Occipital lobe (tissue), 2 donors: ENCODE measurements around the gene SPG21. TPM values are rescaled to one million over a fixed set of nuclear protein-coding genes. Genes with fewer than 3 reads are reported as not detected.
"Not testable (repeated sequence)": the region's sequence is repeated elsewhere in the genome, so short reads cannot be mapped to it uniquely, and the experiment has no call there.

Experiments
- DNase-seq: peaks from one replicate; lab custom pipeline; 2025; lab: John Stamatoyannopoulos, UW
- total RNA-seq: library from RNA; depleted of rRNA; stranded (reverse); fragments of >200 nt; gene quantifications from one replicate; pipeline ENCODE4 v1.2.3, GENCODE V29; 2014

SPG21 gene
- total RNA-seq: 49.0 TPM

DNA sequence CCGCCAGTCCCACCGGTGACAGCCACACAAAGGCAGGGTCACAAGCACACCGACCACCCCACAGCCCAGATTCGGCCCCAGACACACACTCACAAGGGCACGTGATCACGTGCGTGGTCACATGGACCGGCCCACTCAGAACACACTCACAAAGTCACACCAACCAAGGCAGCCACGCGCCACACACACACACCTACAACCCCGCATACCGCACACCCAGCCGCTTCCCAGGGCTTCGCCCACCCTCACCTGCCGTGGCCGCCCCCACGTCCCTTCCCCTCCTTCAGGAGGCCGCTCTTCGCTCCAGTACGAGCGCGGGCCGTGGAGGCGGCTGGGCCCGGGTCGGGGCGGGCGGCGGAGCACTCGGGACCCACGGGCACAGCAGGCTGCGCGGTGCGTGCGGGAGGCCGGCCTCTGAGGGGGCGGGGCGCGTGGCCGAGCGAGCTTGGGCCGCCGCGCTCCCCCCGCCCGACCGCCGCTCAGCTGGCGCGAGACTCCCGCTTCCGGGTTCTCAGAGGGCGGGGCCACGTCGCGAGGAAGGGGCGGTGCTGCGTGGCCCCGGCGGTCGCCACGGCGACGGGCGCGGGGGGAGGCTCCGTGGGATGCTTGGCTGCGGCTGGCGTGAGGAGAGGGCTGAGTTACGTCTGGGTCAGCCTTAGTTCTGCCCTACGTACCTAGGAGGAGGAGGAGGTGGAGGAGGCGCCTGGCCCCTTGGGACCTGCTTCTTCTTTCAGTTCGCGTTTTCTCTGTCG, at the start of gene SPG21:
TSS of gene SPG21 (minus strand) at position 499 of the 752 bp plus-strand sequence. CDS start 6,345 bp downstream, outside the sequence.
- peak; percentile 86 for DNase-seq

DNA sequence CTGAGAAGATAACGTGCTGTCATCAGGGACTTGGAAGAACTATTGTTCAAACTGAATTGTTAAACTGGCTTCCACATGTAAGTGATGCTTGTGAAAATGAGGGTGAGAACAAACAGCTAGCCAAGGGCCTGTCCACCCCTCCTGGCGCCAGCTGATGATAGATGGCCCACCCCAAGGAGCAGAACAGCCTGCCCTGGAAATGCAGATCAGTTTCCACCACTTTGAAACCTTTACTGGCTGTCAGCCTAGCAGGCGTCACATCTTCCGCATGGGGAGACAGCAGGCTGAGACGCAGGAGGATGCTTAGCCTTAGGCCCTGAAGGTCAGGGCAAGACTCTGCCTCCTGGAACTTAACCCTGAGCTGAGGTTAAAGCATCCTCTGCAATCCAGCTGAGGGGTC, 49.1 kb upstream of the SPG21 start:
- DNase-seq: no peak

DNA sequence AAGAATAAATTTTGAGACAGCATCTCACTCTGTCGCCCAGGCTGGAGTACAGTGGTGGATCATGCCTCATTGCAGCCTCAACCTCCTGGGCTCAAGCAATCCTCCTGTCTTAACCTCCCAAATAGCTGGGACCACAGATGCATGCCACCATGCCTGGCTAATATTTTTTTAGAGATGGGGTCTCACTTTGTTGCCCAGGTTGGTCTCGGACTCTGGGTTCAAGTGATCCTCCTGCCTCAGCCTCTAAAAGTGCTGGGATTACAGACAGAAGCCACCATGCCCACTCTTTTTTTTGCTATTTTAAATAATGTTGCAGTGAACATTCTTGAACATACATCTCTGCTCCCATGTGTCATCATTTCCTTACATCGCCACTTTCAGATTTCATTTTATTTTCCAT, 48.7 kb upstream of the SPG21 start:
- no peak for DNase-seq

- no peak for DNase-seq
These were observed 47.6 kb upstream of the SPG21 start for GRCh38 chr15:65037309-65037708.

DNA sequence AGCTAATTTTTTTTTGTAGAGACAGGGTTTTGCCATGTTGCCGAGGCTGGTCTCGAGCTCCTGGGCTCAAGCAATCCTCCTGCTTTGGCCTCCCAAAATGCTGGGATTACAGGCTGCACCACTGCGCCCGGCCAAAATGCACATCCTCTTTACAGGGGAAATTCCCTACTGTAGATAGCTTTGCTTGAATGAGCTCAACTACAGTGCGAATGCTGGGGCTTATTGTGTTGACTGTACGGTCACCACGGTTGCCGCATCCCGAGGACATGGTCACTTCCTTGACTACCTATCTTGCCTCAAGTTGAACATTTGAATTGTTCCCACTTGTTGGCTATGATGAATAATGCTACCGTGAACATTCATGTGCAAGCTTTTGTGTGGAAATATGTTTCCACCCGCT, 45.0 kb upstream of the SPG21 start:
- no peak for DNase-seq

DNA sequence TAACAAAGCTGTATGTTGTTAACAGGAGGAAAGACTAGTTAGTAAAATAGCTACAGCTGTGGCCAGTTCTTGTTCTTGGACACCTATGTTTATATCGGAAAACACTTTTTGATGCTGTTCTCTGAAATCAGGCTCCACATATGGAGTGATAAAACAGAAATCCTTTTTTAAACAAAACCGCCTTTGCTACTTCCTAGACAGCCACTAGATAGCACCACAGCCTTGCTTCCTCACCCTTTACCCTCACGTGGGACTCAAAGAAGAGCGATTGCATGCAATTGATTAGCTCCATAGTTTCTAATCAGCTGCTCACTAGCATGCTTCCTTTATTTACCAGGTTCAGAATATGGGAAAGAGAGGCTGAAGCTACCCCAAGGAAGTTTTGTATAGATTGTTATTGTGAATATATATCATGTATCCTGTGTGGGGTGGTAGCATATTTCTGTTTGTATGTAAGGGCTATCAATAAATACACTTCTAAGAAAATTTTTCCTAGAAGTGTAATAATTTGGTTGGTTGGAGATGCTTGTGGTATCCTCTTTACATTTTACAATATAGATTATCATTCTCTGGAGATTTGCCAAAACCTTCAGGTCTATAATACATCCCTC, 44.0 kb upstream of the SPG21 start:
- DNase-seq: no peak

- no peak for DNase-seq
These were observed 43.3 kb upstream of the SPG21 start for GRCh38 chr15:65032801-65033537.

DNA sequence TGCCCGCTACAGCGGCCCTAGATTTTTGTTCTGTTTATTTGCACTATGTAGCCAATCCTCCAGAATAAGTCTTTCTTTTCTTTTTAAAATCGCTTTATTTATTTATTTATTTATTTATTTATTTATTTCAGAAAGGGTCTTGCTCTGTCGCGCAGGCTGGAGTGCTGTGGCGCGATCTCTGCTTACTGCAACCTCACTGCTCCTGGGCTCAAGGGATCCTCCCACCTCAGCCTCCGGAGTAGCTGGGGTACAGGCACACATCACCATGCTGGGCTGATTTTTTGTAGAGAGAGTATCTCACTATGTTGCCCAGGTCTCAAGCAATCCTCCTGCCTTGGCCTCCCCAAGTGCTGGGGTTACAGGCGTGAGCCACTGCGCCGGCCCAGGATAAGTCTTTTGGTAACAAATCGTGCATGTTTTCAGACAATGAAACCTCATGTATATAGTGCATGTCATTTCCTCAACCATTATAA, 40.1 kb upstream of the SPG21 start:
- DNase-seq: no peak

GRCh38 chr15:65028921-65029735, 39.4 kb upstream of the SPG21 start, which contains the start of gene MTFMT:
TSS of gene MTFMT (minus strand) at chr15:65029639. CDS start at chr15:65029613, 26 bp downstream.
- peak; percentile 89 for DNase-seq

DNA sequence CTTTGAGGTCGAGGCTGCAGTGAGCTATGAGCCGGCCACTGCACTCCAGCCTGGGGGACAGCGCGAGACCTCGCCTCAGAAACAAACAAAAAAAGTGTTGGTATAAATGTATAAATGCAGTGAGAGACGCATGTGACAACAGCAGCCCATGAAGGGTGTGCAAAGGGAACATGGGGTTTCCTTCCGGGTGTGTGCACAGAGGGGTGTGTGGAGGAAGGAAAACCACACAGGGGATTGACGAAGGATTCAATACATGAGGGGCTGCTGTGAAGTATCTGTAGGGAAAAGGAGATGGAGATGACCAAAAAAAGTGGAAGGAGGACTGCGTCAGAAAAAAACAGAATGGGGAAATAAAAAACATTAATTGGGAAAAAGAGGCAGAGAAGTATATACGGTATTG, 38.6 kb upstream of the SPG21 start:
- no peak for DNase-seq

- no peak for DNase-seq
These were observed 37.9 kb upstream of the SPG21 start for GRCh38 chr15:65027593-65027992.

GRCh38 chr15:65026756-65027155, 37.0 kb upstream of the SPG21 start:
- DNase-seq: no peak

- DNase-seq: no peak
These were observed 31.8 kb upstream of the SPG21 start for GRCh38 chr15:65021488-65021887.

DNA sequence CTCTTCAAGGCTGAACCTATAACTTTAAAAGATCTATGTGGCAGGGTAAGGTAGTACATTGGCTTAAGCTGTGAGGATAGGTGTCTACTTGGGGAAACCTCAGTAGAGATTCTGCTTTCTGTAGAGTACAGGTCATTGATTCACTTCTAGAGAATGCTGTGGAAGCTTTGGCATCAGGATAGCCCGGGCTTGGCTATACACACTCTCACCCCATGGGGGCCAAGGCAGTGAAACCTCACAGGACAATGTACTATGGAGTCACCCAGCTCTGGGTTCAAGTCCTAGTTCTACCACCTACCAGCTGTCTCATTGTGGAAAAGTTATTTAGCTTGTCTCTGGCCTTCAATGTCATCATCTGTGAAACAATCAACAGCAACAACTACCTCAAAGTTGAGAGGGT, 30.7 kb upstream of the SPG21 start:
- no peak for DNase-seq

DNA sequence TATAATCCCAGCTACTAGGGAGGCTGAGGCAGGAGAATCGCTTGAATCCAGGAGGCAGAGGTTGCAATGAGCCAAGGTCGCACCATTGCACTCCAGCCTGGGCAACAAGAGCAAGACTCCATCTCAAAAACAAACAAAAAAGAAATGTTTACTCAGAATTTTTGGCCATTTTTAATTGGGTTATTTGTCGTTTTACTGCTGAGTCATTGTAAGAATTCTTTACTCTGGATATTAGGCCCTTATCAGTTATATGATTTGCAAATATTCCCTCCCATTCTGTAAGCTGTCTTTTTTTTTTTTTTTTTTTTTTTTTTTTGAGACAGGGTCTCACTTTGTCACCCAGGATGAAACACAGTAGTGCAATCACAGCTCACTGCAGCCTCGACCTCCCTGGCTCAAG, 21.5 kb upstream of the SPG21 start:
- not testable (repeated sequence) for DNase-seq

- no peak for DNase-seq
These were observed 19.3 kb upstream of the SPG21 start for GRCh38 chr15:65008983-65009382.

GRCh38 chr15:65006876-65007275, 17.2 kb upstream of the SPG21 start:
- DNase-seq: no peak

DNA sequence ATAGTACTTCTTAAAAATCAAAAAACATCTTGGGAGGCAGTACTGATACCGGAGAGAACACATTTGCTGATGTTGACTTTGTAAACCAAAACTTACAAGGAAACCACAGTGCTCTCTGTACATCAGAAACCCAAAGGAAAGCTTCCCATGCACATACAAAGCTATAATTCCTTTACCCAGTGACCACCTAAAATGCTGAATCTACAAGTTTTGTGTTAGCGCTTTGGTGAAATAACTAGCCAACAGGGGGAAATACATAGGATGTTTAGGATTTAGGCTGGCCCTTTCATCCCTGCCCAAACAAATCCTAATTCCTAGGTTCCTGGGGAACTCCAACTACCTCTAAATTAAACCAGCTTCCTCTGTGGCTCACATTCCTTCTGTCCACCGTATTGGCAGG, 15.3 kb upstream of the SPG21 start:
- no peak for DNase-seq

DNA sequence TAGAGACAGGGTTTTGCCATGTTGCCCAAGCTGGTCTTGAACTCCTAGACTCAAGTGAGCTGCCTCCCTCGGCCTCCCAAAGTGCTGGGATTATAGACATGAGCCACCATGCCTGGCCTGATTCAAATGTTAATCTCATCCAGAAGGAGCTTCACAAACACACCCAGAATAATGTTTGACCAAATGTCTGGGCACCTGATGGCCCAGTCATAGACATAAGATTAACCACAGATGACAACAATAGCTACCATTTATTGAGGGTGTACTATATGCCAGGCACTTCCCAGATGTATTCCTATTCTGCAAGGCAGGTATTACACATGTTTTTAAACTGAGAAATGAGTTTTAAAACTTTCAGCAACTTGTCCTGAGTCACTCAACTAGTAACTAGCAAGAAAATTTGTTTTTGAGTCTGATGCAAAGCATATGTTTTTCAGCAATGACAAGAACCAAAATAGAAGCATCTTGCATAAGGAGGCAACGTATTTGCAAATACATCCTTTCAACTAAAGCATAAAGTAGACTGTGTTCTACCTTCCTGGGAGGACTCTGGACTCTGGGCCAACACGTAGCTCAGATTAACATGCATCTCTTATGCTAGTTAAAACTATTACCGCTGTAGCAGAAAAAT, 8.1 kb upstream of the SPG21 start:
- DNase-seq: no peak

DNA sequence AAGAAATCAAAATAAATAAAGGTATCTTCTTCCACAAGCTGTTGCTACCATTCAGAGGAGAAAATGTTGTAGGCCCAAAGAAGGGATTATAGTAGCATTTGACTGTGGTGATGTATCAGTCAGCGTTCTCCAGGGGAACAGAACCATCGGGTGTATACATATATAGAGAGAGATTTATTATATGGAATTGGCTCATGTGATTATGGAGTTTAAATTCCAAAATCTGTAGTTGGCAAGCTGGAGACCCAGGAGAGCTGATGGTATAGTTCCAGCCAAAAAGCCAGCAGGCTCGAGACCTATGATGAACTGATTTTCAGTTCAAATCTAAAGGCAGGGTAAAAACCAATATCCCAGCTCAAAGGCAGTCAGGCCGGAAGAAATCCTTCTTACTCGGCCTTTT, 7.4 kb upstream of the SPG21 start:
- no peak for DNase-seq

GRCh38 chr15:64993290-64993689, 3.6 kb upstream of the SPG21 start:
- DNase-seq: no peak
